K562 (cell line): ENCODE measurements around the gene NACA. TPM values are rescaled to one million over a fixed set of nuclear protein-coding genes. Genes with fewer than 3 reads are reported as not detected.
A peak's percentile ranks its signal among the peaks of the same experiment; 100 is the strongest.

Experiments used
- ARID1B ChIP-seq: fragments of 450-650 bp; IDR thresholded peaks from 2 replicates; pipeline ENCODE4 v1.6.1; 2016; ENCODE audit warnings: antibody characterized with exemption, mild to moderate bottlenecking, inconsistent platforms
- CCAR2 ChIP-seq: fragments of 200-400 bp; formaldehyde crosslinking; IDR thresholded peaks from 2 replicates; pipeline ENCODE4 v1.6.1; 2017; ENCODE audit warnings: mild to moderate bottlenecking, low read depth, low read length
- NFXL1 ChIP-seq: fragments of 450-650 bp; formaldehyde crosslinking; IDR thresholded peaks from 2 replicates; pipeline ENCODE4 v1.4.0; 2021; ENCODE audit warnings: mild to moderate bottlenecking
- NRF1 ChIP-seq, 2 experiments: fragments of 450-650 bp; IDR thresholded peaks in 1 of 2; conservative IDR thresholded peaks in 1 of 2; 2 replicates each; pipeline ENCODE4 v1.6.1; 2014; ENCODE audit warnings: mild to moderate bottlenecking in 2 of 2
- PHF21A ChIP-seq: fragments of 450-650 bp; IDR thresholded peaks from 2 replicates; pipeline ENCODE4 v1.6.1; 2017; ENCODE audit warnings: low read depth, borderline replicate concordance
- ZNF766 ChIP-seq: fragments of 200-800 bp; sonication (Bioruptor generic); conservative IDR thresholded peaks from 2 replicates; pipeline ENCODE4 v1.6.1; 2016; ENCODE audit warnings: missing genetic modification characterization, missing compliant biosample characterization
- polyA plus RNA-seq, 8 experiments: library from polyadenylated mRNA; depleted of rRNA in 4 of 8; stranded (reverse) in 5 of 8; unstranded in 3 of 8; fragments of >200 nt; fragmentation: Nextera tagmentation in 2 of 8; fragmentation: Illumina TruSeq in 1 of 8; extraction: Ambion mirVana in 2 of 8; extraction: Trizol in 1 of 8; gene quantifications; 2 replicates each; pipeline versions ENCODE4 v1.2.1 to v1.2.3, GENCODE V29; 2011 to 2014; ENCODE audit warnings: inconsistent platforms in 1 of 8, missing spikeins in 1 of 8
- total RNA-seq, 7 experiments: library from RNA; depleted of rRNA in 6 of 7; stranded (reverse); fragments of >200 nt in 6 of 7; fragmentation: Illumina TruSeq in 2 of 7; extraction: Trizol in 2 of 7; gene quantifications; 2 replicates each; pipeline versions ENCODE4 v1.2.1 to v1.2.3, GENCODE V29; 2011 to 2021; ENCODE audit warnings: low replicate concordance in 1 of 7
- TF ChIP-seq, protein P1 (sequence below), 2 experiments: fragments of 450-650 bp; IDR thresholded peaks; 2 replicates each; pipeline ENCODE4 v1.6.1; 2016; ENCODE audit warnings: mild to moderate bottlenecking in 2 of 2, borderline replicate concordance in 1 of 2, low read depth in 1 of 2, moderate library complexity in 1 of 2
- TF ChIP-seq, protein P2 (sequence below), 2 experiments: fragments of 450-650 bp in 1 of 2; sonication (generic) in 1 of 2; formaldehyde crosslinking in 1 of 2; IDR thresholded peaks; 2 replicates each; pipeline versions ENCODE4 v1.7.1 to v1.9.0; 2016 to 2022; ENCODE audit warnings: inconsistent platforms in 1 of 2, mild to moderate bottlenecking in 1 of 2, missing genetic modification reagents in 1 of 2
- TF ChIP-seq, protein P3 (sequence below): fragments of 450-650 bp; formaldehyde crosslinking; IDR thresholded peaks from 2 replicates; pipeline ENCODE4 v1.4.0; 2020; ENCODE audit warnings: mild to moderate bottlenecking, moderate library complexity

The NACA gene
- total and polyA plus RNA-seq, 9 of the 15 experiments (the other 6 are each of a cell fraction or from before 2014, with no cell fraction given) = 1,030 to 2,416 (median 1,645) TPM

DNA sequence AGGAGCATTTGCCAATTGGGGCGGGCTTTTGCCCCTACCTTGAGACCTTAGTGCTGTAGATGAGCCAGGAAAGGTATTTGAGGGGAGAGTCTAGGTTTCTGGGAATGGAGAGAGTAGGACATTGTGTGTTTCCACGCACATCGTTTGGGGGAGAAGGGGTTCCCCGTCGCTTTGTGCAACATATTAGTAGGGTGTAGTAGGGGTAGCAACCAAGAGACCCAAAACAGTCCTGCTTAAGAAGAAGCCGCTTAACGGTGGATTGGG is 36.3 kb downstream of the NACA start (continued):
- TF ChIP-seq, protein P1, sequence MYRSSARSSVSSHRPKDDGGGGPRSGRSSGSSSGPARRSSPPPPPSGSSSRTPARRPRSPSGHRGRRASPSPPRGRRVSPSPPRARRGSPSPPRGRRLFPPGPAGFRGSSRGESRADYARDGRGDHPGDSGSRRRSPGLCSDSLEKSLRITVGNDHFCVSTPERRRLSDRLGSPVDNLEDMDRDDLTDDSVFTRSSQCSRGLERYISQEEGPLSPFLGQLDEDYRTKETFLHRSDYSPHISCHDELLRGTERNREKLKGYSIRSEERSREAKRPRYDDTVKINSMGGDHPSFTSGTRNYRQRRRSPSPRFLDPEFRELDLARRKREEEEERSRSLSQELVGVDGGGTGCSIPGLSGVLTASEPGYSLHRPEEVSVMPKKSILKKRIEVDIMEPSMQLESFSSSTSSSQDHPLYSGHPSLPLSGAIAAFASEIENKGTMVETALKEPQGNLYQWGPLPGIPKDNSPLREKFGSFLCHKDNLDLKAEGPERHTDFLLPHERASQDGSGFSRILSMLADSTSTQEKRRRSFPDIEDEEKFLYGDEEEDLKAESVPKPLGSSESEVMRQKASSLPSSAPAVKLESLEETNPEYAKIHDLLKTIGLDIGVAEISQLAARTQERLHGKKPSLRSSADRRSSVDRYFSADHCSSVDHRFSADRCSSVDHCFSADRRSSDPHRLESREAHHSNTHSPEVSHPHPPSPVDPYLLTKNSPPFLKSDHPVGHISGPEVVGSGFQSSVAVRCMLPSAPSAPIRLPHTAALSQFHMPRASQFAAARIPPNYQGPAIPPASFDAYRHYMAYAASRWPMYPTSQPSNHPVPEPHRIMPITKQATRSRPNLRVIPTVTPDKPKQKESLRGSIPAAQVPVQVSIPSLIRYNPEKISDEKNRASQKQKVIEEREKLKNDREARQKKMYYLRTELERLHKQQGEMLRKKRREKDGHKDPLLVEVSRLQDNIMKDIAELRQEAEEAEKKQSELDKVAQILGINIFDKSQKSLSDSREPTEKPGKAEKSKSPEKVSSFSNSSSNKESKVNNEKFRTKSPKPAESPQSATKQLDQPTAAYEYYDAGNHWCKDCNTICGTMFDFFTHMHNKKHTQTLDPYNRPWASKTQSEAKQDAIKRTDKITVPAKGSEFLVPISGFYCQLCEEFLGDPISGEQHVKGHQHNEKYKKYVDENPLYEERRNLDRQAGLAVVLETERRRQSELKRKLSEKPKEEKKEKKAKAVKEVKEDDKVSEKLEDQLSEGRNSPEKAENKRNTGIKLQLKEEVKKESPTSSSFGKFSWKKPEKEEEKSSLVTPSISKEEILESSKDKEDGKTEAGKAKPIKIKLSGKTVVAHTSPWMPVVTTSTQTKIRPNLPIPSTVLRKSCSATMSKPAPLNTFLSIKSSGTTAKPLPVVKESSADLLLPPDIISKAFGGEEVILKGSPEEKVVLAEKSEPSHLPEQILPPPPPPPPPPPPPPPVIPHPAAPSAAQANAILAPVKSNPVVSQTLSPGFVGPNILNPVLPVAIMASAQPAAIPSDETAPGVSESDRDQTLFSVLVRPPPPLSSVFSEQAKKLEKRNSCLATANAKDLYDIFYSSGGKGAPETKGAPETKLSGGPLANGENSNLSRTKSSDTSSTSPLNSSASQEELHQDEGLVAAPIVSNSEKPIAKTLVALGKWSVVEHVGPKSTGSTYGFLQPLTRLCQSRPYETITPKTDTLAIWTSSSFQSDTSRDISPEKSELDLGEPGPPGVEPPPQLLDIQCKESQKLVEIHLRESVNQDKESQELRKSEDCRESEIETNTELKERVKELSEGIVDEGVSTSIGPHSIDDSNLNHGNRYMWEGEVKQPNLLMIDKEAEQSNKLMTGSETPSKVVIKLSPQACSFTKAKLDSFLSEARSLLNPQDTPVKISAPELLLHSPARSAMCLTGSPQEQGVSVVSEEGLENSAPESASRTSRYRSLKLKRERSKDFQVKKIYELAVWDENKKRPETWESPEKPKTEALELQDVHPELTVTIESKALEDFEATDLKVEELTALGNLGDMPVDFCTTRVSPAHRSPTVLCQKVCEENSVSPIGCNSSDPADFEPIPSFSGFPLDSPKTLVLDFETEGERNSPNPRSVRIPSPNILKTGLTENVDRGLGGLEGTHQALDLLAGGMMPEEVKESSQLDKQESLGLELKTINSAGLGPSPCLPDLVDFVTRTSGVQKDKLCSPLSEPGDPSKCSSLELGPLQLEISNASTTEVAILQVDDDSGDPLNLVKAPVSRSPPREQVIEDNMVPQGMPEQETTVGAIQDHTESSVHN (IDR thresholded peaks at IDR 0.05; ENCODE audit: borderline replicate concordance in 1 of 2, low read depth in 1 of 2) = no peak
- 0 out of 2 replicates have a peak, but pooled peaks have one; percentile 2 for TF ChIP-seq ZNF766 (CRISPR knock-in tag)
- no peak for TF ChIP-seq ARID1B
- no peak for TF ChIP-seq NRF1 (conservative IDR thresholded peaks at IDR 0.05 in 1 of 2, IDR thresholded peaks at IDR 0.05 in 1 of 2)
- TF ChIP-seq, protein P2, sequence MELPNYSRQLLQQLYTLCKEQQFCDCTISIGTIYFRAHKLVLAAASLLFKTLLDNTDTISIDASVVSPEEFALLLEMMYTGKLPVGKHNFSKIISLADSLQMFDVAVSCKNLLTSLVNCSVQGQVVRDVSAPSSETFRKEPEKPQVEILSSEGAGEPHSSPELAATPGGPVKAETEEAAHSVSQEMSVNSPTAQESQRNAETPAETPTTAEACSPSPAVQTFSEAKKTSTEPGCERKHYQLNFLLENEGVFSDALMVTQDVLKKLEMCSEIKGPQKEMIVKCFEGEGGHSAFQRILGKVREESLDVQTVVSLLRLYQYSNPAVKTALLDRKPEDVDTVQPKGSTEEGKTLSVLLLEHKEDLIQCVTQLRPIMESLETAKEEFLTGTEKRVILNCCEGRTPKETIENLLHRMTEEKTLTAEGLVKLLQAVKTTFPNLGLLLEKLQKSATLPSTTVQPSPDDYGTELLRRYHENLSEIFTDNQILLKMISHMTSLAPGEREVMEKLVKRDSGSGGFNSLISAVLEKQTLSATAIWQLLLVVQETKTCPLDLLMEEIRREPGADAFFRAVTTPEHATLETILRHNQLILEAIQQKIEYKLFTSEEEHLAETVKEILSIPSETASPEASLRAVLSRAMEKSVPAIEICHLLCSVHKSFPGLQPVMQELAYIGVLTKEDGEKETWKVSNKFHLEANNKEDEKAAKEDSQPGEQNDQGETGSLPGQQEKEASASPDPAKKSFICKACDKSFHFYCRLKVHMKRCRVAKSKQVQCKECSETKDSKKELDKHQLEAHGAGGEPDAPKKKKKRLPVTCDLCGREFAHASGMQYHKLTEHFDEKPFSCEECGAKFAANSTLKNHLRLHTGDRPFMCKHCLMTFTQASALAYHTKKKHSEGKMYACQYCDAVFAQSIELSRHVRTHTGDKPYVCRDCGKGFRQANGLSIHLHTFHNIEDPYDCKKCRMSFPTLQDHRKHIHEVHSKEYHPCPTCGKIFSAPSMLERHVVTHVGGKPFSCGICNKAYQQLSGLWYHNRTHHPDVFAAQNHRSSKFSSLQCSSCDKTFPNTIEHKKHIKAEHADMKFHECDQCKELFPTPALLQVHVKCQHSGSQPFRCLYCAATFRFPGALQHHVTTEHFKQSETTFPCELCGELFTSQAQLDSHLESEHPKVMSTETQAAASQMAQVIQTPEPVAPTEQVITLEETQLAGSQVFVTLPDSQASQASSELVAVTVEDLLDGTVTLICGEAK (IDR thresholded peaks at IDR 0.05) = peak; percentile 39; the same call in 1 of the 2 replicates
- TF ChIP-seq, protein P2 (CRISPR knock-in tag; IDR thresholded peaks at IDR 0.05) = no peak
- TF ChIP-seq, protein P3, sequence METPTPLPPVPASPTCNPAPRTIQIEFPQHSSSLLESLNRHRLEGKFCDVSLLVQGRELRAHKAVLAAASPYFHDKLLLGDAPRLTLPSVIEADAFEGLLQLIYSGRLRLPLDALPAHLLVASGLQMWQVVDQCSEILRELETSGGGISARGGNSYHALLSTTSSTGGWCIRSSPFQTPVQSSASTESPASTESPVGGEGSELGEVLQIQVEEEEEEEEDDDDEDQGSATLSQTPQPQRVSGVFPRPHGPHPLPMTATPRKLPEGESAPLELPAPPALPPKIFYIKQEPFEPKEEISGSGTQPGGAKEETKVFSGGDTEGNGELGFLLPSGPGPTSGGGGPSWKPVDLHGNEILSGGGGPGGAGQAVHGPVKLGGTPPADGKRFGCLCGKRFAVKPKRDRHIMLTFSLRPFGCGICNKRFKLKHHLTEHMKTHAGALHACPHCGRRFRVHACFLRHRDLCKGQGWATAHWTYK (CRISPR knock-in tag) = no peak
- TF ChIP-seq NFXL1 (CRISPR knock-in tag) = no peak
- TF ChIP-seq PHF21A = no peak
- no peak for TF ChIP-seq CCAR2
